C1 segment of cervical spinal cord (tissue), 14 donors: ENCODE results near the gene OR12D1.
"Not testable (repeated sequence)": the region's sequence is repeated elsewhere in the genome, so short reads cannot be mapped to it uniquely, and the experiment has no call there.

ENCODE experiments used
- DNase-seq, 14 donors: peaks; one replicate each; lab custom pipeline; 2025; lab: John Stamatoyannopoulos, UW

The OR12D1 gene

DNA sequence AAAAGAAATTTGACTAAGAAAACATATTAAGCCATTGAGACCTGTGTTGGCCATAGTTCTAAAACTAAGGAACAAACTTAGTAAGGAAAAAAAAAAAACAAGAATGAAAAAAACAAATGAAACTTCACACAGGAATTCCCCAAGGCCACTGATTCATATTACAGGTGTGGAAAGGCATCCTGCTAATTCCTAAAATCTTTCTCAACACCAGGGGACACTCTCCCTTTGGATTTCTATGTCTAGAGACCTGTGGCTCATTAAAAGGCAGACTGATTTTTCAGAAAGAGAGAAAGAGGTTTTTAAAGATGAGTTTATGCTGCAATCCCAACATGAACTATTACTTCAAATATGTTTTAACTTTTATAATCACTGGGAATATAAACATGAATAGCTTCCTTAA is at the start of gene OR12D1:
OR12D1 (plus strand) TSS at position 341 of the 400 bp plus-strand sequence.
- DNase-seq: no peak

DNA sequence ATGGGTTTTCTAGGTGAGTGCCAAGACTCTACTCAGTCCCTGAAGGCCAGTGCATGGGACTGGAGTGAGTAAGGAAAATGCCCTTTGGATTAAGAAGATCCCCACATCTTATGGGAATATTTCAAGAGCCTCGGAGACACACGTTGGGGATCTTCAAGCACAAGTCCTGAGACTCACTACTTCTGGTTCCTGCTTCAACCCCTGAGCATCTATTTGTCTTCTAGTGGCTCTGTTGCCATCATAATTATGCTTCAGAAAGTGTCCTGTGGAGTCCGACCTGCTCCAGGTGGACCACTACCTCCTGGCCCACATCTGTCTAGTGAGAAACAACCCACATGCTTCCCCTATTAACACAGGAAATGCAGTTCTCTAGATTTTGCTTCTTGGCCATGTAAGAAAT is 46.0 kb upstream of the OR12D1 start, which contains the start of gene OR5V1:
OR5V1 (minus strand) TSS at position 101 of the 400 bp plus-strand sequence. CDS start 12,670 bp downstream, outside the sequence.
- DNase-seq: no peak

DNA sequence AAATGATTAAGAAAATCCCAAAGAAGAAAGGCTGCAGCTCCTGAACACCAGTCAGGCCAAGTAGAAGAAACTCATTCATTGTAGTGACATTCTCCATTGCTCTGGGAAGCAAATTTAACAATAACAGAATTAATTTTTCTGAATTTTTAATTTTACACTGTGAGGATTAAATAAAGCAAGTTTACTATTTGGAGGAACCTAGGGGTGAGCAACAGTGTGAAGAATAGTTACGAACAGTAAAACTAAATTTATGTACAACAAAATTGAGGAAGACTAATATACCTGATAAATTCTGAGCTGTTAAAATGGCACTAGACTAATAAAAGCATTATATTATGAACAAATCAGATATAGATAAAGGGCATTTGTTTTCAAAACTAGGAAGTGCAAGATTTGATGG is 39.5 kb upstream of the OR12D1 start, which contains the start of gene OR12D3:
OR12D3 (minus strand) TSS at position 101 of the 400 bp plus-strand sequence; CDS start at position 97, 4 bp downstream.
- DNase-seq: no peak

DNA sequence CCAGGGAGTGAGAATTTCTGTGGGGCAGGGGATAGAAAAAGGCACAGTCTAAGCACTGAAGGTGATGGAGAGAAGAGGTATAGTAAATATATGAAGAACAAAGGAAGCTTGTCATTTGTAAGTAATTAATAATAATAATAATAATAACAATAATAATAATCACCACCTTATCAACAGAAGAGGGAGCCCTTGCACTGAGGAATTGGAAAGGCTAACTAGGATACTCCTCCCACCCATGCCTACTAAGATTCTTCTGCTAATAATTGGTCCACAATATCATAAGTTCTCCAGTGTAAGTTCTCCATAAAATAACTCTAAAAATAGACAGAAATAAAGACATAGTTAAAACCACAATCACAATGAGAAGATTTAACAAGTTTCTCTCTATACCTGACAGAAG is 38.7 kb upstream of the OR12D1 start:
- no peak for DNase-seq

DNA sequence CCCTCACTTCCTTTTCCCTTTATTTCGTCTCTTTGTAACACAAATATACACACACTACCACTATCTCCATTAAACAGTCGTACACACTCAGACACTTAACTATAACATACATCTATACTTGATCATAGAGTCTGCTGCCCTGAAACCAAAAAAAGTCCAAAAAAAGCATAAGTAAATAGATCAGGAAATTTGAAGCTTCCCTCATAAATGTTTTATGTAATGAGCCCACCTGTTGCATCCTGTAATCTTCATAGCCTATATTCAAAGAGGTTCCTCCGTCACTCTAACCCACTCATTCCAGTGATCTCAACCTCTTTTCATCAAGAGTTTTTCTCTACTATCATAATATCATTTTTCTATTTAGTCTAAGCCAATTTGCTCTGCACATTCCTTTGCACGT is 26.2 kb upstream of the OR12D1 start:
- no peak for DNase-seq

DNA sequence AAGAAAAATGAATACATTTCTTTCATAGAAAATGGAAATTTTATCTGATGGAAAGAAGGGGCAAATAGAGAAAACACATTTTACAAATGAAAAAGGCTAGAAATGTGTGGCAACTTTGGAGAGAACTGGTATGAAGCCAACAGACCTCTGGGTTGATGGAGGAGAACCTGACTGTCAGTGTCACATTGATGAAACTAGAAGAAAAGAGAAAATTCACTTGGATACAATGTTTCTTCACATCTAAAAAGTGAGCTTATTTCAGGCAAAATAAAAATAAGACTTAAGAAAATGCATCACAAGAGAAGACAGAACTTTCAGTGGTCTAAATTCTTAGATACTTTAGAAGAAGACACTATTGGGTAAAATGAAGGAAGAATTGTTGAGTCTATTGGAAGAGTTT is 19.4 kb upstream of the OR12D1 start, which contains the start of gene OR12D2:
OR12D2 (plus strand) TSS at position 301 of the 400 bp plus-strand sequence. CDS start 1,069 bp downstream, outside the sequence.
- DNase-seq: no peak

DNA sequence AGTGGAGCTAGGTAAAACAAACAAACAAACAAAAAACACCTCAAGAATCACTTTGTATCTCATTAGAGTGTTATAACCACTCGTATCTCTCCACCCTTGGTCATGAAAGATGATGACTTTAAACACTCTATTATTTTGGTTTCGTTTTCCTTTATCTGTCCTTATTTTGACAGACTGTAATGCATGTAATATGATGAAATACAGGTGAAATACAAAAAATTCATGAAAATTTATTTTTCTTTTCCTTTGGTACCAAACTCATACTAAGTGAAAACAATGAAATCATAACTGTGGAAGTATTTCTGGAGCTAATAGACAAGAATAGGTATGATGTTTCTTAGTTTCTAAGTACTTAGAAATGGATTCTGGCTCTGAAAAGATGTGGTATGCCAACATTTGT is 15.2 kb upstream of the OR12D1 start:
- DNase-seq: no peak

DNA sequence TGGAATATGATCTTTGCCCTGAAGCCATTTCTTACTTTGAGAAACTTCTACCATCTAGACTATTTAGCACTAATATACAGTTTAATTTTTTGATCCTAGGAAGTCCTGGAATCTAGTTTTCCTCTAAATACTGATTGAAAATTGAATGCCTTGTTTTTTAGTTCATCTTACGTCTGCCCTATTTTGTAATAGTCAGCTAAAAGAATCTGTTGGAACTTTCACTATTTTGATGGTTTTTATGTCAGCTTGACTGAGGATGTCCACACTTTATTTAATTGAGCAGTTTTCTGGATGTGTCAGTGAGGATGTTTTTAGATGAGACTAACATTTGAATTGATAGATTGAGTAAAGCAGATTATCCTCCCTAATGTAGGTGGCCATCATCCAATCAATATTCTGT is 10.9 kb upstream of the OR12D1 start:
- no peak for DNase-seq

DNA sequence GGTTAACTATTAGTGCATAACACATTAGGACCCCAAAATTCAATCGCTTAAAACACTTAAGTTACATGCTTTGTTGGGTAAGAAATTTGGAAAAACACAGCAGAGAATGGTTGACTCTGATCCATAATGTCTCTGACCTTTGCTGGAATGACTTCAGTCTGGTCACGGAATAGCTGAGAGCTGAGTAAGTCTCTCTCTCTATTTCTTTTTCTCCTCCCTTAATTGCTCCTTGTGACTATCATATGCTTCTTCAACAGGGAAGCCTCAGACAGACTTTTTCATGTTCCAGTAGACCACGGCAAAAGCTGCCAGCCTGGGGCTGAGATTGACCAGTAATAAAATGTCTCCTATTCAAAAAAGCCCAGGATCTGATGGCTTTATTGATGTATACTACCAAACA is 4.8 kb downstream of the OR12D1 start:
- no peak for DNase-seq

DNA sequence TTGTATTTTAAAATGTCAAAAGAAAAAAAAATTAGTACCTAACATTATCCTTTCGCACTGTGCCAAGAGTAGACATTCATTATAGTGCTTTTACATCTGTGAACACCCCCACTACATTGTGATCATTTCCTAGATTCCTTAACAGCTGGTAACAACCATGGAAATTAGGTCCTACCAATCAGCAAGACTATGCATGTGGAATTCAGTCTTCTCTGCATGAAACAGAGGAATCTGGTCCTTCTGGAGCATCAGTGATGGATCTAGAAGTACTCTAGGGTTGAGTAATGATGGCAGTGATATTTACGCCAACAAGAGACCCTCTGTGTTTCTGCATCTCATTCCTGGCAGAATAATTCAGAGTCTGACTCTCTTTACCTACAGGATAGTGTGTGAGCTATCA is 9.4 kb downstream of the OR12D1 start:
- no peak for DNase-seq

DNA sequence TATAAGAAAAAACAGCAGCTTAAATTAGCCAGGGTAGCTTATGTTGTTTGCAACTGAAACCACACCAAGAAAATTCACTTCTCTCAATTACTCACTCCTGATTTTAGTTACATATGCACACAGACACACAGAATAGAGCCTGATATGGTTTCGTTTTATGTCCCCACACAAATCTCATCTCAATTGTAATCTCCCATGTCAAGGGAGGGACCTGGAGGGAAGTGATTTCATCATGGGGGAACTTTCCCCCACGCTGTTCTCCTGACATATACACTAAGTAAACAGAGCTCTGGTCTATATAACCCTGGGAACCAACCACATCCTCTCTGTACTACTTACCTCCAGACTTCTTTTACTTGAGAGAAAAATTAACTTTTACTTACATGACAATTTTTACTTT is 9.8 kb downstream of the OR12D1 start:
- no peak for DNase-seq

DNA sequence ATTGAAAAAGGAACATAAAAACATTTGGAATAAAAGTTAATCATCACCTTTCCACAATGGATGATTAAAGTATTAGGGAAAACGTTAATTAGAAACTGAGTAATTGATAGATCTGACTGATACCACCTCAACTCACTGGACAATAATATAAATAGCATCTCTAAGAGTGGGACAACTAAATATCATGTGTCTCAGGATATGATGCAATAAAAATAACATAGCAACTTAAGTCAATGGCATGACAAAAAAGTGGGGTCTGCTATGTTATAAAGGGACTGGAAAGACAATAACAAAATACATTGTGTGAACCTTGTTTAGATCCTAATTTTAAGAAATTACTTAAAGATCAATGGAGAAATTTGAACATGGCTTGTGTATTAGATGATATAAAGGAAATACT is 10.3 kb downstream of the OR12D1 start:
- no peak for DNase-seq

DNA sequence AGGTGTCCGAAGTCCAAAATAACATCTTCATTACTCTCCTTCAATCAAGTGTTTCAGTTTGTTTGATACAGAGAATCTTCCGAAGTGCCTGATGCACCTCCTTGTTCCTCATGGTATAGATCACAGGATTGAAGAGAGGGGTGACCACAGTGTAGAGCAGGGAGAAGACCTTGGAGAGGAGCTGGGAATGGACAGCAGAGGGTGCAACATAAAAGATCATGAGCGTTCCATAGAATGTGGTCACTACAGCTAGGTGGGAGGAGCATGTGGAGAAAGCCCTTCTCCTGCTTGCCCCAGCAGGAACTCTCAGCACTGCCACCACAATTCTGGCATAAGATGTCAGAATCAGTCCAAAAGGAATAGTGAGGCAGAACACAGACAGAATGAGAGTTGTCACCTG is 11.9 kb downstream of the OR12D1 start:
- no peak for DNase-seq

DNA sequence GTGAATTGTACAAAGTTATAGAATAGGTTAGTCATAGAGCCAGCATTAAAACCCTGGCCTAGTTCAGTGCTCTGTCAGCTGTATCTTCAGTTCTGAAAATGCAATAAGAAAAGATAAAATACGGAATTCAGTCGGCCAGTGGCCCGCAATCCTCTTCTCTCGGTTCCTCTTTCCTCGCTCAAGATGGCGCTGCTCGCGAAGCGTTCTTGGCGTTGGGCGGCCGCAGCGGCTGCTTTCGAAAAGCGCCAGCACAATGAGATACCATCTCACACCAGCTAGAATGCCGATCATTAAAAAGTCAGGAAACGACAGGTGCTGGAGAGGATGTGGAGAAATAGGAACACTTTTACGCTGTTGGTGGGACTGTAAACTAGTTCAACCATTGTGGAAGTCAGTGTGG is 22.0 kb downstream of the OR12D1 start:
- not testable (repeated sequence) for DNase-seq

DNA sequence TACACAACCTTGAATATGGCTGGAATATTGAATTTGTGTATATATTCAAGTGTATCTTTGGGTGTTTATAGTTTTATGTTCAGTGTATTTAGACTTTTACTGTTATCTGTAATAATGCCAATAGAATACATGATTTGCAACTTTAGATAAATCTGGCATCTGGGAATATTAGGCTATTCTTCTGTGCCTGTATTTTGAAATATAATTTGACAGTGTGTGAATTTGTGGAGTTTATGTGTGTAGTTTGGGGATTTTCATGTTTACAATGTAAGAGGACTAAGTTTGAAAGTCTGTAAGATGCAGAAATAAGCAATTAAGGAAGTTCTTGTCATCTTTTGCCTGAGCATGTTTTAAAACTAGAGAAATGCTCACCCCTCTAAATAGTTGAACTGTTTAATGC is 24.3 kb downstream of the OR12D1 start, which contains the start of gene OR10C1:
OR10C1 (plus strand) TSS at position 301 of the 400 bp plus-strand sequence. CDS start 710 bp downstream, outside the sequence.
- no peak for DNase-seq

DNA sequence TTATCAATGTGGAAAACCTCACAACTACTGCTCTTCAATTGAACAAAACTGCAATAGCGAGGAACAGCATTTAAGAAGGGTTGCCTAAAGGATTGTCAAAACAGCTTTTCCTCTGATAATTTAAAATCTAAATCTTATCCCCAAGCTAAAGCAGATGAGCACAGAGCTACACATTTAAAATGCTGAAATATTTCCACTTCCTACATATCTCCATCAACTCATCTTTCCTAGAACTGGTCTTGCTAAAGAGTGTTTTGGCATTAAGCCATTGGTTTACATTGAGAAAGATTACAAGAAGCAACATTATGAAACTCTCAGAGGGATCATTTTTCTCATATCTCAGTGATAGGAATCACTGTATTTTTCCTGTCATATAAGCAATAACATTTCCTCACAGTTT is 28.0 kb downstream of the OR12D1 start:
- DNase-seq: no peak

DNA sequence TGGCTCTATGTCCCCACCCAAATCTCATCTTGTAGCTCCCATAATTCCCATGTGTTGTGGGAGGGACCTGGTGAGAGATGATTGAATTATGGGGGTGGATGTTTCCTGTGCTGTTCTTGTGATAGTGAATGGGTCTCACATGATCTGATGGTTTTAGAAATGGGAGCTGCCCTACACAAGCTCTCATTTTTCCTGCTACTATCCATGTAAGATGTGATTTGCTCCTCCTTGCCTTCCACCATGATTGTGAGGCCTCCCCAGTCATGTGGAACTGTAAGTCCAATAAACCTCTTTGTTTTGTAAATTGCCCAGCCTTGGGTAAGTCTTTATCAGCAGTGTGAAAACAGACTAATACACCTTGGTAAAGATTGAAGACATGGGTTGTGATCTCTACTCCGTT is 29.3 kb downstream of the OR12D1 start:
- DNase-seq: not testable (repeated sequence)

DNA sequence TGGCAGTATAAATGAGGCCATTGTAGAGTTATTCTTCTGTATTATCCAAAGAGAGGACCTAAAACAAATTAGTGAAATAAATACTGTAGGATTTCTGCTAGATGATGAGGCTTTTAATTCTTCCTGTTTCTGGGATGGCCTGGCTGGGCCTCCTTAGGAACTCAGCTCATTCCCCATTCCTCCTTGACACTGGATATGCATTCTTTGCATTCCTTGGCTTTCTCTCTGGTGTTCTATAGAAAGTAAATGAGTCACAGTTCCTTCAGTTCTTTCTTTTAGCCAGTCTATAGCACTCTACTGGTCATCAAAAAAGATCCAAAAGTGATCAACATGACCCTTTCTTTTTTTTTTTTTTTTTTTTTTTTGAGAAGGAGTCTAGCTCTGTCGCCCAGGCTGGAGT is 32.9 kb downstream of the OR12D1 start:
- no peak for DNase-seq

DNA sequence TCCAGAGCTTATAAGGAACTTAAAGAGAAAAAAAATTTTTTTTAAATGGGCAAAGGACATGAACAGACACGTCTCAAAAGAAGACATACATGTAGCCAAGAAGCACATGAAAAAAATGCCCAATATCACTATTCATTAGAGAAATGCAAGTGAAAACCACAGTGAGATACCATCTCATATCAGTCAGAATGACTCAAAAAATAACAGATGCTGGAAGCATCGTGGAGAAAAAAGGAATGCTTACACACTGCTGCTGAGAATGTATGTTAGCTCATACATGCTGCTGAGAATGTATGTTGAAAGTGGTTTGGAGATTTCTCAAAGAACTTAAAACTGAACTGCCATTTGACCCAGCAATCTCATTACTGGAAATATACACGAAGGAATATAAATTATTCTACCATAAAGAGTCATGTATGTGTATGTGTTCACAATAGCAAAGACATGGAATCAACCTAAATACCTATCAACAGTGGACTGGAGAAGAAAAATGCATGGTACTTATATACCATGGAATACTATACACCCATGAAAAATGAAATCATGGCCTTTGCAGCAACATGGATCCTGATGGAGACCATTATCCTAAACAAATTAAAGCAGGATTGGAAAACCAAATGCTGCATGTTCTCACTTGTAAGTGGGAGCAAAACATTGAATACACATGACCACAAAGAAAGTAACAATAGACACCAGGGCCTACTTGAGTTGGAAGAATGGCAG is 36.9 kb downstream of the OR12D1 start:
- no peak for DNase-seq

DNA sequence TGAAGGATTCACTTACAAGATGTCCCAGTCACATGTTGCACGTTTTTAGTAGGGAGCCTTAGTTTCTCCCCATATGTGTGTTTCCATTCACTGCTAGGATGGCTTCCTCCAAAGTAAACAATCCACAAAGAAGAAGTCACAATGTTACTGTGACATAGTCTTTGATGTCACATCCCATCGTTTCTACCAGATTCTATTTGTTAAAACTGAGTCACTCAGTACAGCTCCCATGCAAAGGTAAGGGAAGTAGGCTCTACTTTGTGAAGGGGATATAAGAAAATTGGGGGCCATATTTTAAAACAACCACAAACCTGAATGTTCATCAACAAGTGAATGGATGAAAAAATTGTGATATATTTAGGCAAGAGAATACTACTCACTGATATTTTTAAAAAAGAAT is 42.2 kb downstream of the OR12D1 start, which contains the start of the genes OR11A1 and OR2H1:
OR11A1 (minus strand) TSS at position 101 of the 400 bp plus-strand sequence. CDS start 29,430 bp downstream, outside the sequence.
OR2H1 (plus strand) TSS at position 185 of the 400 bp plus-strand sequence. CDS start 4,615 bp downstream, outside the sequence.
- no peak for DNase-seq

DNA sequence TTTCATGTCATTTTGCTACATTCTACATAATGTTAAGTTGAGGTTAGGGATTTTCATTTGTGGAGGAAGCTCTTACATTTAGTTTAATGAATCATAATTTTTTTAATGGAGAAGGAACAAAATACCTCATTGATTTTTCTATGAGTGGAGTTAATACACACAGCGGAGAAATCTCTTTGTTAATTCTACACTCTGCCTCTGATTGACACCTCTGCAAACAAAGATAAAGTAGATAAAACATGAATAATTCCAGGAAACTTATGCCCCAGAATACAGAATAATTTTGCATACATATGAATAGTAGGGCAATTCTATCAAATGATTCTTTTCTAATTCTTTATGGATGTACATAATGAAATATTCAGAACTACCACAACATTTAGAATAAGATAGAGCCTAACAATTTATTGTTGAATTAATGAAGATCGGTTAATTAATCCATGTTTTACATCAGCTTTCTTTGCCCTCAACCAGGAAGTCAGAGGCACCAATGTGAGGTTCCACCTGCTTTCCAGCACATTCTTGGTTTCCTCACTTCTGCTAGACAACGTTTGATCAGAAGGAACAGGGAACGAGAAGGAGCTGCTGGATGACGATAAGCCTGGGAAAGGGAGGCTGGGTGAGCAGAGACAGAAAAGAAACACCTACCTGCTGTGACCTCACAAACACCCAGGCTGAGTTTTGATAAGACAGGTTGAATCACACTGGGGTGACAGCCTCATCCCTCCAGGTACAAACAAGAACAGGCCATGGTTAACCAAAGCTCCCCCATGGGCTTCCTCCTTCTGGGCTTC is 46.5 kb downstream of the OR12D1 start:
- DNase-seq: no peak

DNA sequence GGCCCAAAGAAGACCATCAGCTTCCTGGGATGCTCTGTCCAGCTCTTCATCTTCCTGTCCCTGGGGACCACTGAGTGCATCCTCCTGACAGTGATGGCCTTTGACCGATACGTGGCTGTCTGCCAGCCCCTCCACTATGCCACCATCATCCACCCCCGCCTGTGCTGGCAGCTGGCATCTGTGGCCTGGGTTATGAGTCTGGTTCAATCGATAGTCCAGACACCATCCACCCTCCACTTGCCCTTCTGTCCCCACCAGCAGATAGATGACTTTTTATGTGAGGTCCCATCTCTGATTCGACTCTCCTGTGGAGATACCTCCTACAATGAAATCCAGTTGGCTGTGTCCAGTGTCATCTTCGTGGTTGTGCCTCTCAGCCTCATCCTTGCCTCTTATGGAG is 47.3 kb downstream of the OR12D1 start:
- DNase-seq: no peak
